OCI-LY7 (cell line): ENCODE measurements around the gene MAP3K5.

Source experiments
- CTCF ChIP-seq: fragments of 200-600 bp; sonication (generic); conservative IDR thresholded peaks from 2 replicates; pipeline ENCODE4 v1.5.1; 2014; ENCODE audit warnings: mild to moderate bottlenecking, antibody characterized with exemption, low read length, moderate library complexity, mixed read lengths
- EZH2phosphoT487 ChIP-seq: fragments of 200-600 bp; sonication (generic); IDR thresholded peaks from 2 replicates; pipeline ENCODE4 v1.6.1; 2018; ENCODE audit warnings: low read depth, borderline replicate concordance, mild to moderate bottlenecking, mixed run types, antibody characterized with exemption, low read length, moderate library complexity, mixed read lengths

DNA sequence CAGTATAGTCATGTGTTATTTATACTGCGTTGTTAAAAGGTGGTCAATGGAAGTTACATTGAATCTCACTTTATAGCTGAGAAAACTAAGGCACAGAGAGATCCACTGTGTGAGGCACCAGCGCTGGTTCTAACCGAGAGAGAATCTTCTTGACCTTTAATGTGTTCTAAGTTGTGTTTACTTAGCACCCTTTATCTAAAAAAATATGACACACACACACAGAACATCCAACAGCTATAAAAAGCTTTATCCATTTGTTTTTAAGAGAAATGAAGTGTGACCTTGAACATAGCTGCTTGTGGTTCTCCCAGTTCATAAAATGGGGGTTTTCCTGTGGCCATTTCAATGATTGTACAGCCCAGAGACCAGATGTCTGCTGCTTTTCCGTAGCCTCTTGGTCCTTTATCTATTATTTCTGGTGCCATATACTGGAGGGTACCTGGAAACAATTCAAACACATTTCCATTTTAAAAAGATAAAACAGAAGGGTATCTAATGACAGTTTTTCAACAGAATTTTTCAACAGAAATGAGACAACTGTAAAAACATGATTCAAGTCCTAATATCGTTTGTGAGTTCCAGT, 187.3 kb downstream of the MAP3K5 start:
- no peak for TF ChIP-seq CTCF
- TF ChIP-seq EZH2phosphoT487: no peak
